HK-2 (cell line): ENCODE data around the gene DNASE1L1.

ENCODE experiments used
- DNase-seq: peaks from one replicate; pipeline ENCODE4 v3.0.0-alpha.2; 2018; ENCODE audit not compliant: unreplicated experiment

Gene DNASE1L1

GRCh38 chrX:154382483-154383069 is 26.5 kb downstream of the DNASE1L1 start:
- DNase-seq = peak; percentile 21

- DNase-seq = no peak
Measured at GRCh38 chrX:154381271-154381670, 27.8 kb downstream of the DNASE1L1 start.

- DNase-seq = no peak
Measured at GRCh38 chrX:154380787-154381186, 28.3 kb downstream of the DNASE1L1 start.

- DNase-seq = no peak
Measured at GRCh38 chrX:154380153-154380552, 28.9 kb downstream of the DNASE1L1 start.

- DNase-seq = no peak
Measured at GRCh38 chrX:154379569-154379951, 29.5 kb downstream of the DNASE1L1 start.

GRCh38 chrX:154378799-154379568 is 30.1 kb downstream of the DNASE1L1 start, which contains the start of gene EMD:
Gene EMD (plus strand): TSS chrX:154379295. CDS start chrX:154379485, 190 bp downstream.
- DNase-seq = peak; percentile 98

GRCh38 chrX:154378059-154378798 is 30.8 kb downstream of the DNASE1L1 start:
- peak; percentile 75 for DNase-seq

GRCh38 chrX:154376774-154377173 is 32.3 kb downstream of the DNASE1L1 start:
- DNase-seq = no peak

GRCh38 chrX:154375156-154375504 is 33.9 kb downstream of the DNASE1L1 start:
- DNase-seq = no peak

- peak; percentile 75 for DNase-seq
Measured at GRCh38 chrX:154374313-154375155, 34.5 kb downstream of the DNASE1L1 start, which contains the start of gene FLNA. Gene FLNA (minus strand): TSS chrX:154374634. CDS start chrX:154371245, 3,389 bp downstream.

GRCh38 chrX:154373340-154374306 is 35.4 kb downstream of the DNASE1L1 start:
- peak; percentile 82 for DNase-seq

GRCh38 chrX:154372612-154373022 is 36.4 kb downstream of the DNASE1L1 start:
- DNase-seq = peak; percentile 81

- peak; percentile 49 for DNase-seq
Measured at GRCh38 chrX:154371789-154372300, 37.2 kb downstream of the DNASE1L1 start.

GRCh38 chrX:154371017-154371788 is 37.9 kb downstream of the DNASE1L1 start:
- DNase-seq = peak; percentile 91

GRCh38 chrX:154370300-154371016 is 38.6 kb downstream of the DNASE1L1 start:
- DNase-seq = no peak

GRCh38 chrX:154369449-154370299 is 39.4 kb downstream of the DNASE1L1 start:
- peak; percentile 86 for DNase-seq

GRCh38 chrX:154368630-154369448 is 40.2 kb downstream of the DNASE1L1 start:
- DNase-seq = peak; percentile 88
